ENCODE results near the gene RARG.
"Not testable (repeated sequence)": the region's sequence is repeated elsewhere in the genome, so short reads cannot be mapped to it uniquely, and the experiment has no call there.

The RARG gene

DNA sequence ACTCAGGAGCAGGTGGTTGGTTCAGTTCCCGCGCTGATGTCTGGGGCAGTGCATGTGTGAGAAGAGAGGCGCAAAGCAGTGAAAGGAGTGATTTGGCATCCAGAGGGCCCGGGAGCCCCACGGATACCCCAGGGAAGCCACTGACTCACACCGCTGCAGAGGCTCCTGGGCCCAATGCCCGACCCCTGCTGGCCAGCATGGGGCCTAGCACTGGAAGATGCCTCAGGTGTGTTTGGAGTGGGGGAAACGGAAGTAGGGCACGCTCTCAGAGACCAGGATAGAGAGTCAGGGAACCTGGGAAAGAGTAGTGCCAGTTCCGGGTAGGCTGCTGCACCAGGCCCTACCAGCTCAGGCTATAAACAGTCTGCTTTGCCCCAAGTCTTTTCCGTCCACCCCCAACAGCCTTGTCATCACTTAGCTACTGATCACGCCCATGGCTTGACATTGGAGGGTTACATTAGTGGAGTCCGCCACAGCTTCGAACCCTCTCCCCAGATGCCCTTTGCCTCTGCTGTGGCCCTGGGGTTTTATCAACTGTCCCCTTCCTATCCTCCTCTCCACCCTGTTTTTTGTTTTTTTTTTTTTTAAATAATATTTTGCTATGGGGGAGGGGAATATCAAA, 41.8 kb downstream of the RARG start:
- peak; percentile 37 for DNase-seq (ENCODE audit: low spot score)

DNA sequence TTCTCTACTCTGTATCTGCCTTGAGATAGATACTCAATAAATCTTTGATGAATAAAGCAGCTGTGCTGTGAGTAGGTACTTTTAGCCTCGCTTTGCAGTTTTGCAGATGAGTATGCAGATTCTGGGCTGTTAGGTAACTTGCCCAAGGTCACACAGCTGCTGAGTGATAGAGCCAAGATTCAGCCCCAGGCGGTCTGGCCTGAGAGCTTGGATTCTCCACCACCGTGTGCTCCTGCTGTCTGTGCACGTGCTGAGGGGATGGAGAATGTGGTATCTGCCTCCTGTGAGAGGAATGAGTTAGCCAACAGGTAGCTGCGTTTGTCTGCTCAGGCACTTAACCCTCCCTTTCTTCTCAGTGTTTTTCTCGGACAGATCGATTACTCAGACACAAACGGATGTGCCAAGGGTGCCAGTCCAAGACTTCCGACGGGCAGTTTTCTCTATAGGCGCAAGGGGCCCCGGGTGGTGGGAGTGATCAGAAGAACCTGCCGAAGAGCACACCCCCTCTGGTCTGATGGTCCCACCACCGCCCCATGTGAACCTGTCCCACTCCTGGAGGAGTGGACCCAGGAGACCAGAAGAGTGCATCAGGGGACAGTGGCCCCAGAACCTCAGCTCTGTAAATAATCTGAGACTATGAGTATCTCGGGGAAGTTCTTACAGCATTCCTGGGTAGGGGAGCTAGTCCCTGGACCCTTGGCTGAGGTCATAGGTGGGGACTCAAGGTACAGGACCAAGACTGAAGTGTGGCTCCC, 44.7 kb downstream of the RARG start:
- no peak for DNase-seq (ENCODE audit: low spot score)

DNA sequence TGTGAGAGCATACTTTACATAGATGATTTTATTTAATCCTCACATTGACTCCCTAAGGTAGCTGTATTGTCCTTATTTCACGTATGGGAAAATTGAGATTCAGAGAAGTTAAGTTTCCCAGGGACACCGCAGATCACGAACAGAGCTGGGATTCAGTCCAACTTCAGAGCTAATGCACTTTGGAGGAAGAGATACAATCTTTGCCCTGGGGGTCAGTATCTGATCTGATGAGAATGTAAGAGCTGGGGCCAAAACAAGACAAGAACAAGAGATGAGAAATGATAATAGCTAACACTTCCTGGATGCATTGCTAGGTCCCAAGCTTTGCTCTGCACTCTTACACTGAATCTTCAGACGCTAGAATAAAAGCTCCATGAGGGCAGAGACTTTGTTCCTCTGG, 45.3 kb downstream of the RARG start:
- no peak for DNase-seq (ENCODE audit: low spot score)

DNA sequence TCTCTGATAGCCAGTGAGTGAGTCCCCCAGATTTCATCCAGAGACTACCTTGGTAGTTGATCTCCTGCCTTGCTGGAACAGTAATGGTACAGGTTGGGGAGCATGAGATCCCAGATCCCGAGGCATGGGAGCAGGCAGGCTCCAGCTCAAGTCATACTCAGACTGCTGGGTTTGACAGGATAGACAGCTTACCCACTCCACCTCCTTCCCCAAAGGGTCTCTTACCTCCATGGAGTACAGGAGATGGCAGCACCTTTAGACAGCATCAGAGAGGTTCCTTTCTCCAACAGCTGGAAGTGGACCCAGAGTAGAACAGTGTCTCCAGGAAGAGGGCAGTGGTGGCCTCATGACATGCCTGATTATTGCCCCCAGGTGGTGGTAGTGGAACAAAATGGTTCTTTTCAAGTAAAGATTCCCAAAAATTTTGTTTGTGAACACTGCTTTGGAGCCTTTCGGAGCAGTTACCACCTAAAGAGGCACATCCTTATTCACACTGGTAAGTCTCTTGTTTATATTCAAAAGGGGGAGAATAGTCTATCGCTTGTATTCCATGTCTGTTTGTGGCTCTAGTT, 46.3 kb downstream of the RARG start:
- DNase-seq (ENCODE audit: low spot score), result no peak

DNA sequence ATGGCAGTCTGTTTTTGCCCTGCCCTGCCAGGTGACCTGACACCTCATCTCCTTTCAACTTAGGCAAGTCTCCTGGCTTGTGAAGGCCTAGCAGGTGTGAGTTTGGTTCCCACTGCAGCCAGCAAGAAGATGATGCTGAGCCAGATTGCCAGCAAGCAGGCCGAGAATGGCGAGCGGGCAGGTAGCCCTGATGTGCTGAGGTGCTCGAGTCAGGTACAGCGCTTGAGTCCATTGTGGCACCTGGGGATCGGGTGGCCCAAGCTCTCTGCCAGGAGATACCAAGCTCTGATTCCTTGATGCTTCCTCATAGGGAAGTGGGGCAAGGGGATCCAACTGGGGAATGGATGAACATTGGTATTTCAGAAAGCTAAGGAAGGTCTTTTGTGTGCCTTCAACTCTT, 47.2 kb downstream of the RARG start:
- DNase-seq (ENCODE audit: low spot score), result no peak

DNA sequence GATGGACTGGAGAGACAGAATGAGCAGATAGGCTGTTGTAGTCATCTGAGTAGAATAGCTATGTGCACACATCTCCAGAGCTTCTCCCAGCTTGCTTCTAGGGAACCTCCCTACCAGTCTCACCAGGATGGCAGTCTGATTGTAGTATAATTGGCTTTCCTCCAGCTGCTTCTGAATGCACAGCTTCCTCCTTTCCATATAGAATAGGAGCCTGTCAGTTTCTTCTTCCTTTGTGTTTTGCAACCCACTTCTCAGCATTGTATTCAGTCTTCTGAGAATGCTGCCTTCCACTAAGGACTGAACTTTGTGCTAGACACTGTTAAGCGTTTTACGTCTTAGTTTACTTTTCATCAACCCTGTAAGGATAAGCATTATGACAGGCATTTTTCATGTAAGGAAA, 49.1 kb downstream of the RARG start:
- DNase-seq (ENCODE audit: low spot score), result no peak

DNA sequence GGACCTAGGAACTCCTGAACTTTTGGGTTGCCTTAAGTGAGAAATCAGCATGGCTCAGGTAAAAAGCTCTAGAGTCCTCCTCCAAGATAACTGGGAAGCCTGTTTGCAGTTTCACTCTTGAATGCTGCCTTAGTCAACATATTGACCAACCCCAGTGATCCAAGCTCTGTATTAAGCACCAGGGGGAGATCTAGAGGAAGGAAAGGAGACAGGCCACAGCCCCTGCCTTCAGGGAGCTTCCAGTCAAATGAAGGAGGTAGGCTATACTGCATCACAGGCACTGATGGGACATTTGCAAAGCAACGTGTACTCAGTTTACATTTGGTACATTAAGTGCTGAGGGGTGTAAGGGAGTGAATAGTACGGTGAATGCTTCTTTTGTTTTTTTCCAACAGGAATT, 50.1 kb downstream of the RARG start:
- no peak for DNase-seq (ENCODE audit: low spot score)

DNA sequence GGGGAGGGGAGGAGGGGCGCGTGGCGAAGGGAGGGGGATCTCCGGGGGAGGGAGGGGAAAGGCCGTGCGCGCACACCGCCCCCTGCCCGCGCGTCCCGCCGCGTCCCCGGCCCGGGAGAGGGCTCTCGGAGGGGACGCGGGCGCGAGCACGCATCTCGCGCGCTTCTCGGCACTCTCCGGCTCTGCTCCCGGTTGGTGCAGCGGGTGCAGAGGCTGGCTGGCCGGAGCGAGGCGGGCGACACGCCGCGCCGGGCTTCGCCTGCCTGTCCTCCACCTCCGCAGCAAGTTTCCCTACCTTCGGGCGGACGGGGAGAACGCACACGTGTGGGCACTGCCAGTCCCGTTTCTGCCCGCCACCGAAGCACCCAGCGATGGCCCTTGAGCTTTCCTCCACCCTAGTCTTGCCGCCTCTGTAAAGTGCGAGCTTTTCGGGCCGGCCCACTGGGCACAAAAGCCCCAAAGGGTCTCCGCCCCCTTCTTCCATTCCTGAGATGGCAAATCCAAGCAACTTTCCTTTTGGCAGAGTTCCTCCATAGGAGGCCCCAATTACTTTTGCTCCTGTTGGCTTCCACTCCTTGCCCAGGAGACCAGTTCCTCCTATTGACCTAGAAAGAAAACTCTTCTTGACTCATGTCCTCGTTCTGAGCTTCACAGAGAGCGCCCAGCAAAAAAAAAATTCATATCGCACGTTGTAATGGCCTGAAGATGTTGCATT, 50.9 kb downstream of the RARG start:
- DNase-seq (ENCODE audit: low spot score), result no peak

DNA sequence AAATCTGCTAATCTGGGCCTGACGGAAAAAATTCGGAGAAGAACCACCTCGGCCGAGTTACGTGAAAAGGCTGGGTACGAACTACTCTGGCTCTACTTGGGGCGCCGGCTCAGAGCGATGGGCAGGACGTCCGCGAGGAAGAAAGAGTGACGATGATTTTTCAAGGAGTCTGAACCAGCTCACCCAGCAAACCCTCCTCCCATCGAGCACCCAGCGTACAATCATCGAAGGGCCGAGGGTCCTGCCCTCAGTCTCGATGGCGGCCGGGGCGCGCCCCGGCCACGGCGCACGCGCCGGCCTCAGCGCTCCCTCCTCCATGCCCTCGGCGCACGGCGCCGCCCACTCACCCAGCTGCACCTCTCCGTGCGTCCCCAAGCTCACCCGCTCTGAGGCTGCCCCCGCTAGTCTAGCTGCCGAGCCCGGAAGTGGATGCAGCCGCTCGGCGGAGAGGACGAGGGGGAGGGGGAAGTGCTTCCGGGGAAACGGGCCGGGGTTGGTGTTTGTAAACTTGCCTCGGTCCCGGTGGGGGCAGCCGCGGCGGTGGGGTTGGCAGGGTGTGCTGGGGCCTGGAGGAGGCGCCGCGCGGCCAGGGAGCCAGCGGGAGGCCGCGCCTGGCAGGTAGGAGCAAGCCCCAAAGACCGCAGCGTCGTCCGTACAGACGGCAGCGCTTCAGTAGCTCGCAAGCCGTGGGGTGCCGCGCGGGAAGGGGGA, 51.6 kb downstream of the RARG start, which contains the start of the genes CSAD and ZNF740:
CSAD (minus strand) TSS at position 706 of the 711 bp plus-strand sequence. CDS start 7,455 bp downstream, outside the sequence.
ZNF740 (plus strand) TSS at position 503 of the 711 bp plus-strand sequence. CDS start 1,262 bp downstream, outside the sequence.
- peak; percentile 89 for DNase-seq (ENCODE audit: low spot score)

DNA sequence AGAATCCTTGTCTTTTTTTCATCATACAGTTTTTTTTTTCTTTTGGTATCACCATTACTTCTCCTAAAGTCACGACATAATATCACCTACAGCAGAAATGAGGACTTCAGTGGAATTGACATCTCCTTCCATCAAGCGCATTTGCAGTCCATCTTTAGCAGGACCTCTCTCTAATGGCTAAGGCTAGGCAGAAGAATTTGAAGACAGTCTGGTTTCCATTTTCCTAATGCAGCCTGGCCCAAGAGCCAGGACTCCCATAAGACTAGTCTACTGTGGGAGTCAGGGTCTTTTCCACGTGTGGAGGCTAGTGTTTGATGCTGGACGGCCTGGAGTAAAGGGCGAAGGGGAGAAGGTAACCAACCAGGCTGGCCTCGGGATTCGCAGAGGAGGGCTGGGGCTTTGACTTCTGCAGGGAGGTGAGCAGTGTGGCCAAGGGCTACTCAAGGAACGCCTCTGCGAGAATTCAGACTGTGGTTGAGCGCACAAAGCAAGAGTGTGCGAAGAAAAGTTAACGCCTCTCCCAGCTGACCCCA, 52.3 kb downstream of the RARG start:
- no peak for DNase-seq (ENCODE audit: low spot score)

DNA sequence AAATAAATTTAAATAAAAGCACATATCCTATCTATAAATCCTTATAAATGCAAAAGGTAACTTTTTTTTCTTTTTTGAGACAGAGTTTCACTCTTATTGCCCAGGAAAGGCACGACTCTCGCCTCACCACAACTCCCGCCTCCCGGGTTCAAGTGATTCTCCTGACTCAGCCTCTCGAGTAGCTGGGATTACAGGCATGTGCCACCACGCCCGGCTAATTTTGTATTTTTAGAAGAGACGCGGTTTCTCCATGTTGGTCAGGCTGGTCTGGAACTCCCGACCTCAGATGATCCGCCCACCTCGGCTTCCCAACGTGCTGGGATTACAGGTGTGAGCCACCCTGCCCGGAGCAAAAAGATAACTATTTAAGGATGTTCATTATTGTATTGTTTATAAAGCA, 53.2 kb downstream of the RARG start:
- DNase-seq (ENCODE audit: low spot score), result not testable (repeated sequence)

DNA sequence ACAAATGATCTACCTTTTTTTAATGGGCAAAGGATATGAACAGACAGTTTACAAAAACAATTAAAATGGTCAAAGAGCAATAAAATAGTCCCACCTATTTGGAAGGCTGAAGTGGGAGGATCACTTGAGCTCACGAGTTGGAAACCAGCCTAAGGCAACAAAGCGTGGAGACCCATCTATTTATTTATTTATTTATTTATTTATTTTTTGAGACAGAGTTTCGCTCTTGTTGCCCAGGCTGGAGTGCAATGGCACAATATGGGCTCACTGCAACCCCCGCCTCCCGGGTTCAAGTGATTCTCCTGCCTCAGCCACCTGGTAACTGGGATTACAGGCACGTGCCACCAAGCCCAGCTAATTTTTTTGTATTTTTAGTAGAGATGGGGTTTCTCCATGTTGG, 54.6 kb downstream of the RARG start:
- DNase-seq (ENCODE audit: low spot score), result not testable (repeated sequence)

DNA sequence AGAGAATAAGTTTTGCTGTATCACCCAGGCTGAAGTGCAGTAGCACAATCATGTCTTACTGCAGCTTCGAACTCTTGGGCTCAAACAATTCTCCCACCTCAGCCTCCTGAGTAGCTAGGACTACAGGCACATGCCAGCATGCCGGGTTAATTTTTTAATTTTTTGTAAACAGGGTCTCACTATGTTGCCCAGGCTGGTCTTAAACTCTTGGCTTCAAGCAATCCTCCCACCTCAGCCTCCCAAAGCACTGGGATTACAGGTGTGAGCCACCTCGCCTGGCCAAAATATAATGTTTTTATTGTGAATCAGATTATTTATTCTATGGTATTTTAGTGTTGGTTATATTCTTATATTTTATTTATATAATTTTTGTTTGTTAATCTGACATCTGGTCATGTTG, 55.3 kb downstream of the RARG start:
- no peak for DNase-seq (ENCODE audit: low spot score)

DNA sequence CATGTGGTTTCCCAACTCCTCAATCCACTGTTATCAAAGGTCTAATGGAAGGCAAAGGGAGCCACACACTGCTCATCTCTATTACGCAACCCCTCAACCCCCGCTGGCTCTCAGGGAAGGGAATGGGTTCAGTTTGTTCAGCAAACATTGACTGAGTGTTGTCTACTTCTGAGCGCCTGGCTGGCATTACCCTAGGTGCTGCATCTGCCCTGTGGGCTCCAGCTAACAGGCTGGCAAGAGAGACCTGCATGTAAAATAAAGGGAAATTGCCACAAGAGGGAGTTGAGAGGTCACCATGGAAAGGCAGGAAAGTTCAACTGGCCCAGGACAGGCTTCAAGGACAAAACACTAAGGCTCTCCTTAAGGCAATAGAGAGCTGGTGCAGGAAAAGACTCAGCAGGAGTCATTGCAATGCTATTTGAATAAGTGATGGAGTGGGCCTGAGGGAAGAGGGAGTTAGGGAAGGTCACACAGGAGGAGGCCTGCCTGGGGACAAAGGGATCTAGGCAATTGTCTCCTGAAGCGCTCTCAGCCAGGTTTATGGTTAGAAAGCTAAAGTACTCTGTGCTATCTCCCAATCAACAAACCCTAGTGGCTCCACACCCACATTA, 57.0 kb downstream of the RARG start:
- DNase-seq (ENCODE audit: low spot score), result no peak

DNA sequence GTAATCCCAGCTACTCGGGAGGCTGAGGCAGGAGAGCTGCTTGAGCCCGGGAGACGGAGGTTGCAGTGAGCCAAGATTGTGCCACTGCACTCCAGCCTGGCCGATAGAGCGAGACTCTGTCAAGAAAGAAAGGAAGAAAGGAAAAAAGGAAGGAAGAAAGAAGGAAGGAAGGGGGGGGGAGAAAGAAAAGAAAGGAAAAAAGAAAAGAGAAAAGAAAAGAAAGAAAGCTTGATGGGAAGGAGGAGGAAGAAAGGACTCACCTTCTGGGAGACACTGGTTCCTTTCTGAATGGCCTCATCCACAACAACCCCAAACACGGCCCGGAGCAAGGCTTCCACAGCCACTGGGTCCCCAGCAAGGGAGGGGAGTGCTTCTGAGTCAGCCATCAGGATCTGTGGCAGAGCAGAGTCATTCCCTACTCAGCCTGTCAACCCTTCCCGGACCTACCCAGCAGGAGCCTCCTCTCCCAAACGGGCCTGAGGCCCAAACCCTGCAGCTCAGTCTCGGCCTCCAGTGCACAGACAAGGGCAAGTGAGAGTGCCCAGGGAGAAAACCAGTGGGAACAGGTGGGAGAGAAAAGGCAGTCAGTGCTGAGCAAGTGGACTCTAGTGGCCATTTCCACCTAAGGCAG, 58.8 kb downstream of the RARG start:
- no peak for DNase-seq (ENCODE audit: low spot score)

DNA sequence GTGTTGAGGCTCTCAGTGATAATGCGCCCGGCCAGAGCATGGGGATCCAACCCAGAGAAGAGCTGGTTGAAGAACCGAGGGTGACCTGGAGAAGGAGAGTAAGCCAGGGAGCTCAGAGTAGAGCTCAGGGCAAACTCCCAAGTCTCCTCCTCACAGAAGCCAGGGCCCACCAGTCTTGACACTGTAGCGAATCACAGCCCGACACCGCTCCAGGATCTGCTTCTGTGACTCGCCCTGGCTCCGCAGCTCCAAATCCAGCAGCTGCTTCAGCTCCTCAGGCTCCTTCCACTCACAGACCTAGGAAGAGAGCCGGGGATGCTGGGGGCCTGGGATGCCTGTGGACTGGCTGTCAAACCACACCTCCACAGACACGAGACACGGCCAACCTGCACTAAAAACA, 59.7 kb downstream of the RARG start:
- DNase-seq (ENCODE audit: low spot score), result no peak

DNA sequence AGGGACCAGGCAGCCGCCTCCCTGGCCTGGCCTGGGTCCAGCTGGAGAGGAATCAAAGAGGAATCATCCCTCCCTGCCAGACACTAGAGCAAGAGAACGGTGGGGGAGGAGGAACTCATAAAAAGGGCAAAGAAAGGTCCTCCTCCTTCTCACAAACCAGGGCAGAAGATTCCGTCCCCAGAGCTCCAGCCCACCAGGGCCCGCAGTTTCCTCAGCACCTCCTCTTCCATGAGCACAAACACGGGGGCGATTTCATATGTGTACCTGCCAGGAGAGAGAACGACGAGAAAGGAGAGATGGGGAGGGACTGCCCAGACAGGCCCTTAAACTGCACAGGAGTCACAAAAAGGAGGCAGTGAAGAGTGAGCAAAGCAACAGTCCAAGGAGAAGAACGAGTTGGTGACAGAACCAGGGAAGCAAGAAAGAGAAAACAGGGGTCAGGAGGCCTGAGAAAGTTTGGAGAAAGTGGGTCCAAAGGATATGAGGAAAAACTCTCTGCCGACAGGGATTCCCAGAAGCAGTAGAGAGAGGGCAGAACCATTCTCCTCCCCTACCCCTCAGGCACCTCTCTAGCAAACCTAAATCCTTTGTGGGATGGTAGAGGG, 60.2 kb downstream of the RARG start:
- no peak for DNase-seq (ENCODE audit: low spot score)

DNA sequence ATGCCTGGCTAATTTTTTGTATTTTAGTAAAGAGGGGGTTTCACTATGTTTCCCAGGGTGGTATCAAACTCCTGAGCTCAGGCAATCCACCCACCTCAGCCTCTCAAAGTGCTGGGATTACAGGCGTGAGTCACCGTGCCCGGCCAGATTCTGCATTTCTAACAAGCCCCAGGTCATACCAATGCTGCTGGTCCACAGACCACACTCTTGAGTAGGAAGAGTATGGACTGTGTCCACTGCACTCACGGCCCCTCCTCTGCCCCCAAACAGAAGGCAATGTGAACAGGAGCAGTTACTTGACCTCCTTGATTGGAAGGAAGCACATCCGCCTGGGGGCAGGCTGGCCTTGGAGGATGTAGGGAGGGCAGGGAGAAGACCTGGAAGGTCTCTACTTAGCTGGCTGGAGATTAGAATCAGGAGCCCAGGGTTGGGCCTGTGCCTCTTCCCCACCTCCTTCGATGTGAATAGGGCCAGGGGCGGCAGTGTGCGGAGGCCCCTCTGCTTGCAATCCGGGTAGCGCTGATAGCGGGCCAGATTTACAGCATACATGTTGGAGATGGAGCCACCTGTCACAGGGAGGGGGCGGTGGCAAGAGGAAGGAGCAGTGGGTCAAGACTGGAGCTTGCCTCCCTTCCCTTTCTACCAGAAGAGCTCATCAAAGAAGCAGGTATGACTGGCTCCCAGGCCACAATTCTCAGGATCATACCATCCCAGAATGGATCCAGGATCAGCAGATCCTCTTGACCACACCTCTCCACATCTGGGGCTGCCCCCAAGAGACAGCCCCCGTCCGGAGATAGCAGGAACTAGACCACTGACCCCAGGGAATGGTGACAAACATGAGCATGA, 60.9 kb downstream of the RARG start:
- DNase-seq (ENCODE audit: low spot score), result no peak

DNA sequence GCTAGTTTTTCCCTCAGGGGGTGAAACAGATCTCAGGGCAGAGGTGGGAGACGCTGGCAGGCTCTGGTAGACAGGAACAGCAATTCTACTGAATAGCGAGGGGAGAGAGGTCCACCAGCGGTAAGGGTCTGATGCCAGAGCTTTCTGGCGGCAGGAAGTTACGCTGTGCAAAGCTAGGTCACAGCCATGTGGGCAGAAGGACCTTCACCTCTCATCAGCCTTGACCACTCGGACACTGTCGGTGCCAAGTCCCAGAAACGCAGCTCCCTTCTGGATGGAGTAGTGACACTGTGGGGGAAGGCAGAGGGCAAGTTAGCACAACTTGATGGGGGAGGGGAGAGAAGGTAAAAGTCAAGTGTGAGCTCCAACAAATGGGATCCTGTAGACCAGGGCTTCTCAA, 61.8 kb downstream of the RARG start:
- DNase-seq (ENCODE audit: low spot score), result no peak

All from hematopoietic multipotent progenitor cell treated with erythropoietin and hydrocortisone succinate and interleukin-3 and kit ligand, for 15 days (in vitro differentiated cells).